DMS79 (cell line): ENCODE data around the gene ASNSD1.
"Not testable (repeated sequence)": the region's sequence is repeated elsewhere in the genome, so short reads cannot be mapped to it uniquely, and the experiment has no call there.

ENCODE experiments used
- DNase-seq: peaks from one replicate; lab custom pipeline; 2025; lab: John Stamatoyannopoulos, UW

Gene ASNSD1

GRCh38 chr2:189646521-189646920 lies 14.7 kb upstream of the ASNSD1 start:
- DNase-seq, result no peak

- DNase-seq, result no peak
These were observed 12.3 kb upstream of the ASNSD1 start for GRCh38 chr2:189648846-189649509.

GRCh38 chr2:189651284-189651683 lies 10.0 kb upstream of the ASNSD1 start:
- DNase-seq, result no peak

GRCh38 chr2:189653464-189653863 lies 7.8 kb upstream of the ASNSD1 start:
- DNase-seq, result not testable (repeated sequence)

GRCh38 chr2:189654641-189655040 lies 6.6 kb upstream of the ASNSD1 start:
- DNase-seq, result no peak

GRCh38 chr2:189657867-189658266 lies 3.4 kb upstream of the ASNSD1 start:
- DNase-seq, result no peak

- DNase-seq, result no peak
These were observed 2.7 kb upstream of the ASNSD1 start for GRCh38 chr2:189658306-189659212.

GRCh38 chr2:189659734-189660133 lies 1.5 kb upstream of the ASNSD1 start:
- DNase-seq, result no peak

- no peak for DNase-seq
These were observed 484 bp upstream of the ASNSD1 start for GRCh38 chr2:189660803-189661147.

- DNase-seq, result no peak
These were observed 680 bp downstream of the ASNSD1 start for GRCh38 chr2:189661957-189662321.

GRCh38 chr2:189662669-189663226 lies 1.5 kb downstream of the ASNSD1 start:
- no peak for DNase-seq

- DNase-seq, result not testable (repeated sequence)
These were observed 2.1 kb downstream of the ASNSD1 start for GRCh38 chr2:189663319-189663718.

GRCh38 chr2:189669913-189670312 lies 8.7 kb downstream of the ASNSD1 start:
- DNase-seq, result no peak

GRCh38 chr2:189673661-189674373 lies 12.6 kb downstream of the ASNSD1 start:
- no peak for DNase-seq

GRCh38 chr2:189674374-189675112 lies 13.3 kb downstream of the ASNSD1 start, which contains the start of gene ANKAR:
Gene ANKAR (plus strand): TSS chr2:189674670. CDS start chr2:189676491, 1,821 bp downstream.
- no peak for DNase-seq

- no peak for DNase-seq
These were observed 15.2 kb downstream of the ASNSD1 start for GRCh38 chr2:189676471-189676870.

GRCh38 chr2:189679226-189679625 lies 18.0 kb downstream of the ASNSD1 start:
- DNase-seq, result no peak

- DNase-seq, result no peak
These were observed 19.9 kb downstream of the ASNSD1 start for GRCh38 chr2:189681203-189681602.

- no peak for DNase-seq
These were observed 20.6 kb downstream of the ASNSD1 start for GRCh38 chr2:189681903-189682302.

GRCh38 chr2:189683348-189683747 lies 22.1 kb downstream of the ASNSD1 start:
- DNase-seq, result no peak

GRCh38 chr2:189684811-189685210 lies 23.6 kb downstream of the ASNSD1 start:
- no peak for DNase-seq
